ENCODE results near the gene CCL17. TPM values are rescaled to one million over a fixed set of nuclear protein-coding genes. Genes with fewer than 3 reads are reported as not detected.
"Not testable (repeated sequence)": the region's sequence is repeated elsewhere in the genome, so short reads cannot be mapped to it uniquely, and the experiment has no call there.

Gene CCL17
- total RNA-seq, 1 experiment from 2014 or later, result not detected

DNA sequence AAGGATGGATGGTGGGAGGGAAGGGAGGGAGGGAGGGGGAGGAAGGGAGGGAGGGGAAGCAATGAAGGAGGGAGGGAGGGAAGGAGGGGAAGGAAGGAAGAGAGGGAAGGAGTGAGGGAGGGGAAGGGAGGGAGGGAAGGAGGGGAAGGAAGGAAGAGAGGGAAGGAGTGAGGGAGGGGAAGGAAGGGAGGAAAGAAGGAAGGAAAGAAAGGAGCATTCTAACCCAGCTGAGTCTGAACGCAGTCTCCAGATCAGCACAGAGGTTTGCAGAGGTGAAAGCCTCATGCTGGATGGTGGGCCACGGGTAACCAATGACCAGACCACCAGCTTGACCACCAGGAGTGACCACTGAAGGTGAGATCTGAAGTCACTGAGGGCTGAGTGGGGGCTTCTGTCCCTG, 18.6 kb downstream of the CCL17 start:
- Histone ChIP-seq H3K4me3 (ENCODE audit: insufficient read depth, low read depth, low read length) (no peak overlapping the region), H3K36me3 (replicated peaks; ENCODE audit: control insufficient read depth, insufficient read depth, low read length) (no peaks in the 10 kb centered on the region), H3K27me3 (ENCODE audit: control insufficient read depth, insufficient read depth, low read length) (no peaks in the 10 kb centered on the region)
- no peak for DNase-seq

DNA sequence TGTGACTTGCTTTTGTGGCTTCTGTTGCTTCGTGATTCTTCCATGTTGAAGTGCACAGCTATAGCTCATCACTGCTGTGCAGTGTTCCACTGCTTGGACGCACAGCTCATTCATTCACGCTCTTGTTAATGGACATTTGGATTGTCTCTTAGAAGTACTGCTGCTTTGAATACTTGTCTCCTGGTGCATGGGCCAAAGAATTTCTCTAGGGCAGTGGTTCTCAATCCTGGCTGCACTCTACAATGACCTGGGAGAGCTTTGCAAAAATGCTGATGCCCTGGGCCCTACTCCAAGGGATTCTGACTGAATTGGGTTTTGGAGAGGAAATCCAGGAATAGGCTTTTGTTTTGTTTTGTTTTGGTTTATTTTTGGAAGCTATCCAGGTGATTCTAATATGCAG, 20.0 kb downstream of the CCL17 start:
- Histone ChIP-seq H3K4me3 (ENCODE audit: insufficient read depth, low read depth, low read length) (no peak overlapping the region), H3K36me3 (replicated peaks; ENCODE audit: control insufficient read depth, insufficient read depth, low read length) (peaks cover 3% of the 10 kb centered on the region), H3K27me3 (ENCODE audit: control insufficient read depth, insufficient read depth, low read length) (no peaks in the 10 kb centered on the region)
- DNase-seq, result no peak

GRCh38 chr16:57426356-57426755, 21.8 kb downstream of the CCL17 start:
- Histone ChIP-seq H3K36me3 (replicated peaks; ENCODE audit: control insufficient read depth, insufficient read depth, low read length) (peaks cover 15% of the 10 kb centered on the region), H3K27me3 (ENCODE audit: control insufficient read depth, insufficient read depth, low read length) (no peaks in the 10 kb centered on the region), H3K4me3 (ENCODE audit: insufficient read depth, low read depth, low read length) (no peak overlapping the region)
- DNase-seq, result no peak

DNA sequence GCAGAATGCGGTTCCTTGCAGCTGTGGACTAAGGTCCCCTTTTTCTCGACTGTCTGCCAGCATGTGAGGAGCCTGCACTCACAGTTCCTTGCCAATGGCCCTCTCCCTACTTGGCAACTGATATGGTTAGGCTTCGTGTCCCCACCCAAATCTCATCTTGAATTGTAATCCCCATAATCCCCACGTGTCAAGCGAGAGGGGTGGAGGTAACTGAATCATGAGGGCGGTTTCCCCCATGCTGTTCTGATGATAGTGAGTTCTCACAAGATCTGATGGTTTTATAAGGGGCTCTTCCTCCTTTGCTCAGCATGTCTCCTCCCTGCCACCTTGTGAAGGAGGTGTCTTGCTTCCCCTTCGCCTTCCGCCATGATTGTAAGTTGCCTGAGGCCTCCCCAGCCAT, 22.7 kb downstream of the CCL17 start:
- H3K36me3 ChIP-seq (replicated peaks; ENCODE audit: control insufficient read depth, insufficient read depth, low read length), result peaks cover 20% of the 10 kb centered on the region
- no peaks in the 10 kb centered on the region for H3K27me3 ChIP-seq (ENCODE audit: control insufficient read depth, insufficient read depth, low read length)
- no peak overlapping the region for H3K4me3 ChIP-seq (ENCODE audit: insufficient read depth, low read depth, low read length)
- no peak for DNase-seq

DNA sequence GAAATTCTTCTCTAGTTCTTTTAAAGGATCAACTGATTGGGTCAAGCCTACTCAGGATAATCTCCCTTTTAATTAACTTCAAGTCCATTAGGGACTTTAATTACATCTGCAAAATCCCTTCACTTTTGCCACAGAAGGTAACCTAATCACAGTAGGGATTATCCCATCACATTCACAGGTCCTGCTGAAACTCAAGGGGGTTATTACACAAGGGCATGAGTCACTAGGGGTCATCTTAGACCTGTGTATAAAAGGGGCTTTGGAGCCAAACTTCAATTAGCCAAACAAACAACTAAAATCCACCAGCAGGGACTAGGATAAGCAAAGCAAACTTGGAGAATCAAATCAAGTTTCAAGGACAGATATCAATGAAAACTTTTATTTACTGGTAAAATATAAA, 23.3 kb downstream of the CCL17 start:
- Histone ChIP-seq H3K4me3 (ENCODE audit: insufficient read depth, low read depth, low read length) (no peak overlapping the region), H3K27me3 (ENCODE audit: control insufficient read depth, insufficient read depth, low read length) (no peaks in the 10 kb centered on the region), H3K36me3 (replicated peaks; ENCODE audit: control insufficient read depth, insufficient read depth, low read length) (peaks cover 23% of the 10 kb centered on the region)
- DNase-seq, result no peak

DNA sequence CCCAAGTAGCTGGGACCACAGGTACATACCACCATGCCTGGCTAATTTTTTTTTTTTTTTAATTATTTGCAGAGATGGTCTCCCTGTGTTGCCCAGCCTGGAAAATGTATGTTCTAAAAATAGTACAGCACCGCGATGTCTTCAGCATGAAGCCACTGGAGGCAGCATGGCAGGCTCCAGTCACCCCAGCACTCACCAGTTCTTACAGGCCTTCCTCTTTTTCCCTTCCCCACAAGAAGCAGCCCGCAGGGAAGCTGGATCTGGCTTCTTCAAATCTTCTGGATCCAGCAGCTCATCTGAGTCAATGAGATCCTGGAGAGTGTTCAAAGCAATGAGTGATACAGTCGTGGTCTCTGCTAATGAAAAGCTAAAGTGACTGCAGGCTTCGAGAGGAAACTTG, 26.4 kb downstream of the CCL17 start:
- no peak for DNase-seq
- H3K27me3 ChIP-seq (ENCODE audit: control insufficient read depth, insufficient read depth, low read length), result no peaks in the 10 kb centered on the region
- no peak overlapping the region for H3K4me3 ChIP-seq (ENCODE audit: insufficient read depth, low read depth, low read length)
- H3K36me3 ChIP-seq (replicated peaks; ENCODE audit: control insufficient read depth, insufficient read depth, low read length), result peaks cover 33% of the 10 kb centered on the region

DNA sequence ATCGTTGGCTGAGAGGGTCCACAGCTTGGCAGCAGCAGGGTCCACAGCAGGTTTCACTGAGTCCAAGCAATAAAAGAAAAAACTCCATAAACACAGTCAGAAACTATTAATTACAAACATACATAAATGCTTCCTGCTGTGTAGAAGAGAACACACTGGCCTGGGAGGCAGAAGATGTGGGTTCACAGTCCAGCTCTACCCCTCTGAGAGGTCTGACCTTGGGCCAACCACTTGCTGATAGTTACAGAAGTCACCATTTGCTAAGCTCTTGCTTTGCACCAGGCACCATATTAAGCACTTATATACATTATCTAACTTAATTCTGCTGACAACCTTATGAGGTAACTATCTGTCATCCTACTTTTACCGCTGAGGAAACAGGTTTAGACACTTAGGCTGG, 27.9 kb downstream of the CCL17 start:
- no peak for DNase-seq
- Histone ChIP-seq H3K27me3 (ENCODE audit: control insufficient read depth, insufficient read depth, low read length) (no peaks in the 10 kb centered on the region), H3K4me3 (ENCODE audit: insufficient read depth, low read depth, low read length) (no peak overlapping the region), H3K36me3 (replicated peaks; ENCODE audit: control insufficient read depth, insufficient read depth, low read length) (peaks cover 34% of the 10 kb centered on the region)

- DNase-seq, result no peak
- no peaks in the 10 kb centered on the region for H3K27me3 ChIP-seq (ENCODE audit: control insufficient read depth, insufficient read depth, low read length)
- no peak overlapping the region for H3K4me3 ChIP-seq (ENCODE audit: insufficient read depth, low read depth, low read length)
- H3K36me3 ChIP-seq (replicated peaks; ENCODE audit: control insufficient read depth, insufficient read depth, low read length), result peaks cover 34% of the 10 kb centered on the region
Measured at GRCh38 chr16:57432989-57433388, 28.4 kb downstream of the CCL17 start.

GRCh38 chr16:57434003-57434402, 29.4 kb downstream of the CCL17 start:
- Histone ChIP-seq H3K36me3 (replicated peaks; ENCODE audit: control insufficient read depth, insufficient read depth, low read length) (peaks cover 35% of the 10 kb centered on the region), H3K4me3 (ENCODE audit: insufficient read depth, low read depth, low read length) (no peak overlapping the region), H3K27me3 (ENCODE audit: control insufficient read depth, insufficient read depth, low read length) (no peaks in the 10 kb centered on the region)
- DNase-seq, result no peak

GRCh38 chr16:57435838-57436237, 31.3 kb downstream of the CCL17 start:
- H3K27me3 ChIP-seq (ENCODE audit: control insufficient read depth, insufficient read depth, low read length), result no peaks in the 10 kb centered on the region
- DNase-seq, result no peak
- H3K4me3 ChIP-seq (ENCODE audit: insufficient read depth, low read depth, low read length), result no peak overlapping the region
- peaks cover 28% of the 10 kb centered on the region for H3K36me3 ChIP-seq (replicated peaks; ENCODE audit: control insufficient read depth, insufficient read depth, low read length)

GRCh38 chr16:57439947-57440346, 35.4 kb downstream of the CCL17 start:
- not testable (repeated sequence) for DNase-seq; H3K36me3 ChIP-seq (replicated peaks; ENCODE audit: control insufficient read depth, insufficient read depth, low read length)

DNA sequence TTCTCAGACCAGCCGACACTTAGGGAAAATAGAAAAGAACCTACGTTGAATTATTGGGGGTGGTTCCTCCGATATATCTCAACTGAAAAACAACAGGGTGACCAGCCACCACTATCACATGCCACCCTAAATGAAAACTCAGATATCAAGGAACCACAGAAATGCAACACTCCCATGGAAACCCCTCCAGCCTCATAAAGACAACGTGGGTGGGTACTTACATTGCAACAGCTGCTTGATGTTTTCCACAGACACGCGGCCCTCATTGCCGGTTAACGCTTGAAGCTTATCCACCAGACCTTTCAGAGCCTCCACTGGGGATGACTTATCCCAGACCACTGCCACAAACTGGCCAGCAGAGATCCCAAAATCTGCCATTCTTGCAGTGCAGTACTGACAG, 36.0 kb downstream of the CCL17 start:
- DNase-seq; H3K27me3 ChIP-seq (ENCODE audit: control insufficient read depth, insufficient read depth, low read length); H3K36me3 ChIP-seq (replicated peaks; ENCODE audit: control insufficient read depth, insufficient read depth, low read length); H3K4me3 ChIP-seq (ENCODE audit: insufficient read depth, low read depth, low read length): not testable (repeated sequence)

More at GRCh38 chr16:57439947-57440346, 35.4 kb downstream of the CCL17 start:
- not testable (repeated sequence) for H3K27me3 ChIP-seq (ENCODE audit: control insufficient read depth, insufficient read depth, low read length); H3K4me3 ChIP-seq (ENCODE audit: insufficient read depth, low read depth, low read length)

DNA sequence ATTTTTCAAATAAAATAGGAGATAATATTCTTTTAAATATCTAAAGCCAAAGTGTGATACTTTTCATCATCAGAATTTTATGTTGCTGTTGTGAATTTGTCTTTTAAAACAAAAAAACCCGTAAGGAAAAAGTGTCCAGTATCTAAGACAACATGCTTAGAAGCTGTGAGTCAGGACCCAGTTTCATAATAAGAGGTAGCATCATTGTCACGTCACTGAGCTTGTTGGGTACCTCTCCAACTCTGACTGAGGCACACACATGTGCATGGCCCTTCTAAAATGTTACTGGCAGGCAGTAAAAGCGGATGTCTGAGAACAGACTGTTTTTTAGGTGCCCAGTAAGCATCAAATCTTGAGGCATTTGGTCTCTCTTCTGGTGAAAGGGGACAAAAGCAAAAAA, 40.1 kb downstream of the CCL17 start:
- no peaks in the 10 kb centered on the region for H3K27me3 ChIP-seq (ENCODE audit: control insufficient read depth, insufficient read depth, low read length)
- H3K4me3 ChIP-seq (ENCODE audit: insufficient read depth, low read depth, low read length), result no peak overlapping the region
- peaks cover 1% of the 10 kb centered on the region for H3K36me3 ChIP-seq (replicated peaks; ENCODE audit: control insufficient read depth, insufficient read depth, low read length)
- DNase-seq, result no peak

- Histone ChIP-seq H3K36me3 (replicated peaks; ENCODE audit: control insufficient read depth, insufficient read depth, low read length) (peaks cover under 1% of the 10 kb centered on the region), H3K4me3 (ENCODE audit: insufficient read depth, low read depth, low read length) (no peak overlapping the region), H3K27me3 (ENCODE audit: control insufficient read depth, insufficient read depth, low read length) (no peaks in the 10 kb centered on the region)
- DNase-seq, result no peak
Measured at GRCh38 chr16:57445510-57445909, 40.9 kb downstream of the CCL17 start.

GRCh38 chr16:57446531-57447185, 42.1 kb downstream of the CCL17 start:
- peak overlapping the region; percentile 93 for H3K4me3 ChIP-seq (ENCODE audit: insufficient read depth, low read depth, low read length)
- H3K36me3 ChIP-seq (replicated peaks; ENCODE audit: control insufficient read depth, insufficient read depth, low read length), result peaks cover 1% of the 10 kb centered on the region
- no peak for DNase-seq
- no peaks in the 10 kb centered on the region for H3K27me3 ChIP-seq (ENCODE audit: control insufficient read depth, insufficient read depth, low read length)

All from H7 (cell line).